NCI-H1930 (cell line): ENCODE data around the gene TRAF2.

Experiments used
- DNase-seq, 2 experiments: peaks; one replicate each; lab custom pipeline; 2025; lab: John Stamatoyannopoulos, UW

The TRAF2 gene

DNA sequence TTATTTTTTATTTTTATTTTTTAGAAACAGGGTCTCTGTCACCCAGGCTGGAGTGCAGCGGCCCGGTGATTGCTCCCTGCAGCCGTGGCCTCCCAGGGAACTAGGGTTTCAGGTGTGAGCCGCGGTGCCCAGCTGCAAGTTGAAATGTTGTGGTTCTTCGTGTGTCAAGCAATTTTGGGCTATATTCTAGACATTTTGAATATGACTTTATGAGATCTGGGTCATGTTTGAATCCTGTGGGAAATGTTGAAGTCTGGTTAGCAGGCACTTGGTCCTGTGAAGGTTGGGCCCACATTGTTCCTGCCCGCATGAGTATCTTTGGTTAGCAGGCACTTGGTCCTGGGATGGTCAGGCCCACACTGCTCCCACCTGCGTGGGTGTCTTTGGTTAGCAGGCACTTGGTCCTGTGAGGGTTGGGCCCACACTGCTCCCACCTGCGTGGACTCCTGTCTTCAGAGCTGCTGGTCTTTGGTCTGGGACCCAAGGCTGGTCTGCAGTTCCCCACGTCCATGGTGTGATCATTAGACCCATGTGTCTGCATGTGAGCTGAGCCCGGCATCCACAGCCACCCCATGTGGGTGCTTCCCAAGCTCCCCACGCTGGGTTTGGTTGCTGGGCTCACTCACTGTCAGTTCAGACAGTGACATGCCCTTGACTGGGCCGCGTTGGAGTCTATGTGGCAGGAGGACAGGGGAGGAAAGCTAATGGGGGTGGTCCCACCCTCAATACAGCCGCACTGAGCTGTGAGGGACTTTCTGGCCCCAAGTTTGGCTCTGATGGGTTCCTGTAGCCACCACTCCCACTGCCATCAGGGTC, 51.1 kb downstream of the TRAF2 start:
- DNase-seq, result no peak

DNA sequence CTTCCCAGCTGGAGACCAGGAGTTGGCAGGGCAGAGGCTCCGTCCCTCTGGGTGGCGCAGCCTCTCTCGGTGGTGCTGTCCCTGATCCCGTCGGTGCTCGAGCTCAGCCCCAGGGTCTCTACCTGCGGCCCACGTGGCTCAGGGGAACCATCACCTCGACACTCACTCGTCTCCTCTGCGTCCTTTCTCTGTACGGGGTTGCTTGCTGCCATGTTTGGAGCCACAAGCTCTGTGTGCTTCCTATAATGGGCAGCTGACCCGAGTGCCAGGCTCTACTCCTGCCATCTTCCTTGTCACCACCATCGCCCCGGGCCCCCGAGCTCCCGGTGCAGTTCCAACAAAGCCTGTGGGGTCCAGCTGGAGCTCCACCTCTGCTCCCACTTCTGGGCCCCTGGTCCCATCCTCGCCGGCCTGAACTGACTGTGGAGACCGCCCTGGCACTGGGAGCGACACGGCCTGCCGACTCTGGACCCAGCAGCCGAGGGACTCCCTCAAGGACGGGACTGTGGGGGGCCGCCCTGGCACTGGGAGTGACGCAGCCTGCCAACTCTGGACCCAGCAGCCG, 53.2 kb downstream of the TRAF2 start:
- no peak for DNase-seq

DNA sequence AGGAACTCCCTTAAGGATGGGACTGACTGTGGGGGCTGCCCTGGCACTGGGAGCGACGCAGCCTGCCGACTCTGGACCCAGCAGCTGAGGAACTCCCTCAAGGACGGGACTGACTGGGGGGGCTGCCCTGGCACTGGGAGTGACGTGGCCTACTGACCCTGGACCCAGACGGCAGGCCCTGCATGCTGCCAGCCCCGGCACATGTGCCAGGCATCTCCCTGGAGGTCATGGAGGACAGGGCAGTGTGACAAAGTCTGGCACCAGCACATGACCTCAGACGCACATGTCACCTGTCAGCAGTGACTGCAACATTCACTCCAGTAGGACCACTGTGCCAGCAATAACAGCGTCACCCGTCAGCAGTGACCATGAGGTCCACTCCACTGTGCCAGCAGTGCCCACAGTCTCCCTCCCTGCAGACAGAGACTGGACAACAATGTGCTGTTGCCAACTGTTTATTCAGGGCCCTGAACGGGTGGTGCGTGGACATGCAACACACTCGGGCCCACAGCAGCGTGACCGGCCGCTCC, 53.7 kb downstream of the TRAF2 start:
- DNase-seq, result no peak

DNA sequence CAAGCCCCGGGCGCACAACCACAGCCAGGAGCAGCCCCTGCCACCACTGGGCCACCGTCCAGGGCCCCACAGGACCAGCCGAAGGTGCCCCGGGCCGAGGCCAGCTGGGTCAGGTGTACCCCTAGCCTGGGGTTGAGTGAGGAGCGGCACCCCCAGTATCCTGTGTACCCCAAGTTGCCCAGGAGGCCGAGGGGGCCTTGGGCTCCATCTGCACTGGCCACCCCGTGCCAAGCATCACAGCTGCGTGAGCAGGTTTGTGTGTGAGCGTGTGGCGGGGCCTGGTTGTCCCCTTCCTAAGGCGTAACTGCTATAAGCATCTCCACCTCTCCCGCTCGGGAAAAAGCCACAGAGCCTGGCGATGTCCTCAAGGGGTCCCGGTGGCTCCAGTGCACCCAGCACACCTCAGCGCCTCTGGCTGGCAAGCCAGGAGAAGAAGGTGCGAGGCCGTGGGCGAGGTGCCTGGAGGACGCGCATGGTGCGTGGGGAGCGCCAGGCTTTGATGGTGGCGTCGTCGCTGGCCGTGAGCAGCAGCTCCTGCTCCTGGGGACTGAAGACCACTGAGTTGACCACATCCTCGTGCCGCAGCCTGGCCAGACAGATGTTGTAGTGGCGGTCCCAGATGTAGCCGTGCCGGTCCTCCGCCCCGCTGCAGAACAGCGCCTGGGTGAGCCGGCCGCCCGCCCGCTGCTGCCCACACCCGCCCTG, 54.4 kb downstream of the TRAF2 start:
- no peak for DNase-seq

DNA sequence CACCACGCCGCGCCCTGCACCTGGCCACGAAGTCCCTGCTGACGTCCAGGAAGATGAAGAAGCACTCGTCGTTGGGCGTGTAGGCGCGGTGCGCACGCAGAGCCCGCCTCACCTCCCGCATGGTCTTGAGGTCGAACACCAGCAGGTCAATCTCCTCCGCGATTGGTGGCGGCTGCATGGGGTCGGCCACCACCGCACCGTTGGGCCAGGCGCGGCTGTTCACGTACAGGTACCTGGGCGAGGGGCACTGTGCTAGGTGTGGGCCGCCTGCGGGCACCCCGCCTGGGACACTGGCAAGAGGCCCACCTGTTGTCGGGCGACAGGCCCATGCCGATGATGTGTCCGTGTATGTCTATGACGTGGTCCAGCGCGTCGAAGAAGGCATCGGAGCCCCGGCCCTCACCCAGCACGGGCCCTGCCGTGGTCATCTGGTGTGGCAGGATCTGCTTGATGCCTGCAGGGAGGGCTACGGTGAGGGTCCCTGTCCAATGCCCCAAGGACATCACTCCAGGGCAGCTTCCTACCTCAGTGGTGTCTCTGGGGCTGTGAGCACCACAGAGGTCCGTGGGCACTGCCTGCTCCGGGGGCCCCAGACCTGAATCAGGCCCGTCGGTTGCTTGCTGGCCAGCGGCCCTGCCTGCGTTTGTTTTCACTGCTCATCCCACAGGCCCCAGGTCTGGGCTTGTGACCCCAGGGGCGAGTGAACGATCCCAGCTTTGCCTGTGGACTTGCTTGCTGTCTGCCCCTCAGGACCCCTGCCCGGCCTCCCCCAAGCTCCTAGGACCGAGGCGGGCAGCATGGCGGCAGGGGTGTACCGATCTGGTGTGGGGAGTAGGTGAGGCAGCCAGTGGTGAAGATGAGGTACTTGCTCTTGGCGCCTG, 55.2 kb downstream of the TRAF2 start:
- DNase-seq, result no peak

DNA sequence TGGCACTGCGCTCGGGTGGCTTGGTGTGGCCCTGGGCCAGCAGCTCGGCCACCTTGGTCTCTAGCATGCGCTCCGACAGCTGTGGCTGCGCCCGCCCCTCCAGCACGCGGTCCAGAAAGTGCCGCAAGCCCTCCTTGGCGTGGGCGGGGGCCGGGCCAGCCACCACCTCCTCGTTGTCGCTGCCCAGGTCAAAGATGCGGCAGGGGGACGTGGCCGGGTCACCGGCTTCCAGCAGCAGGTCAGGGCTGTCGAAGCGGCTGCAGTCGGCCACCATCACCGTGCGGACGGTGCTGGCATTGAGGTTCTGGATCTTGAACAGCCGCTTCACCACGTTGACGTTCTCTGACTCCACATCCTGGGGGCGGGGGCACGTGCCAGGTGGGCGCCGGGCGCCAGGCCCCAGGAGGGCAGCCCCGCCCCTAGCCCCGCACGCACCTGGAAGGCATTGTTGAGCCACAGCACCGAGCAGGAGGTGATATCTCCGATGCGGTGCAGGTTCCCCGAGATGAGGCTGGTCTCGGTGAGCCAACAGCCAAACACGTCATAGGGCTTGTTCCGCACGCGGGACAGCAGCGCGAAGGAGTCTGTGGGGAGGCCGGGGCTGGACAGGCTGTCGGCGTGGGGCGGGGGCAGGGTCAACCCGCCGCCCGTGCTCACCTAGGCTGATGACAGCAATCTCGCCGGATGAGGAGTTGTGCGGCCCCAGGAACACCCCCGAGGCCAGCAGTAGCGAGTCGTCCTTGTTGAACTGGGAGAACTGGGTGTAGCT, 56.0 kb downstream of the TRAF2 start:
- no peak for DNase-seq

DNA sequence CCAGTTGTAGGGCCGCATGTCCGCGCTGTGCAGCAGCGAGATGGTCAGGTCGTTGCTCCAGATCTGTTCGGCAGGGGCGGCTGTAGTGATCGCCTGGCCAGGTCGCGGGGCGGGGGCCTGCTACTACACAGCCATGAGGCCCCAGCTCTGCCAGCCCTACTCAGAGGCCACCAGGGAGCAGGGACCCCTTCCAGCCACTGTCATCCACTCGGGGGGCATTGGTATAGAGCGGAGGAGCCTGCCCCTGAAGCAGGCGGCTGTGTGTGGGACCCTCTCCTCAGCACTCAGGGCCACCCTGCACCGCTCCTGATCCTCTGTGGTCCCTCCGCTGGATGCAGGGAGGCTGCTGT, 56.5 kb downstream of the TRAF2 start:
- DNase-seq, result no peak

DNA sequence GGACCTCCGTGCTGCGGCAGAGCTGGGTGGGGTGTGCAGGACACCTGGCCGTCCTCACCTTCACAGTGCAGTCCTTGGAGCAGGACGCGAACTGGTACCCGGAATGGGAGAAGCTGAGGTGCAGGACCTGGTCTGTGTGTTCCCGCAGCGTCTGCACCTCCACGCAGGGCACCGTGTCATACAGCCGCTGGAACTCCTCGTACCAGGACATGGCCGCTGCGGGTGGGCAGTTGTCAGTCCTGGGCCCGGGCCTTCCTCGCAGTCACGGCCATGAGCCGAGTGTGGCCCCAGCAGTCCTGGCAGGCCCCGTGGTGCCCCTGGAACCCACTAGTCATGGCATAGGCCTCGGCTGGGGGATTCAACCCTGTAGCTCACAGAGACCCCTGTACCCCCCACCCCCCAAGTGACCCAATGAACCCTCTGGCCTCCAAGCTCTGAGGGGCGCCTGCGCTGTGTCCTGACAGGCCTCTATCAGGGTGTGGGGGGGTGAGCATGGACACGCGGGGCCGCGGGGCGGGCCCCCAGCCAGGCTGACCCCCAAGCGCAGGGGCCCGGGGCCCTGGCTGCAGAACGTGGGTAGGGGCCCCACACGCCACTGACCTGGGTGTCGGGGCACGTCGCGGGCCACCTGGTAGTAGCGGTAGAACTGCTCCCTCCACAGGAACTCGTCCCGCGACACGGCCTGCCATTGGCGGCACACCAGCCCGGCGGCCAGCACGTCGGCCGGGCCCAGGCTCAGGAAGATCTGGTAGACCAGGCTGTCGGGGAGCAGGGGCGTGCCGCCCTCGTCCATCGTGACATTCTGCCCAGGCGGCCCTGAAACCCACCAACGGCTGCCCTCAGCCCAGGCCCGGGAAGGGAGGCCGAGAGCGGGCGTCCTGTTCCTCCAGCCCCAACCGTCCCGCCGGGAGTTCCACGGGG, 57.2 kb downstream of the TRAF2 start:
- no peak for DNase-seq

DNA sequence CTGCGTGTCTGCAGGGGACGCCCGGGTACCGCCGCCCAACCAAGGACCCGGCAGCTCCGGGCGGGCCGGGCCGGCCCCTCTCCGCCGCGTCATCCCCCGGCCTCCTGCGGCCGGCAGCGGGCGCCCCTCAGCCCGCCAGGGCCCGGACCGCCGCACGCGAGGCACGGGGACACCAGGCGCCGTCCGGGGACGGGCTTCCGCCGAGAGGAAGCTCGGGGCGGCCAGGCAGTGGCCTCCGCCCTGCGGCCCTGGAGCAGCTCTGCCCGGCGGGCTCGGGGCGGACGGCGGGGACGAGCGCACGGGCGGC, 57.8 kb downstream of the TRAF2 start:
- peak in 1 of 2 experiments; percentile 47 for DNase-seq

DNA sequence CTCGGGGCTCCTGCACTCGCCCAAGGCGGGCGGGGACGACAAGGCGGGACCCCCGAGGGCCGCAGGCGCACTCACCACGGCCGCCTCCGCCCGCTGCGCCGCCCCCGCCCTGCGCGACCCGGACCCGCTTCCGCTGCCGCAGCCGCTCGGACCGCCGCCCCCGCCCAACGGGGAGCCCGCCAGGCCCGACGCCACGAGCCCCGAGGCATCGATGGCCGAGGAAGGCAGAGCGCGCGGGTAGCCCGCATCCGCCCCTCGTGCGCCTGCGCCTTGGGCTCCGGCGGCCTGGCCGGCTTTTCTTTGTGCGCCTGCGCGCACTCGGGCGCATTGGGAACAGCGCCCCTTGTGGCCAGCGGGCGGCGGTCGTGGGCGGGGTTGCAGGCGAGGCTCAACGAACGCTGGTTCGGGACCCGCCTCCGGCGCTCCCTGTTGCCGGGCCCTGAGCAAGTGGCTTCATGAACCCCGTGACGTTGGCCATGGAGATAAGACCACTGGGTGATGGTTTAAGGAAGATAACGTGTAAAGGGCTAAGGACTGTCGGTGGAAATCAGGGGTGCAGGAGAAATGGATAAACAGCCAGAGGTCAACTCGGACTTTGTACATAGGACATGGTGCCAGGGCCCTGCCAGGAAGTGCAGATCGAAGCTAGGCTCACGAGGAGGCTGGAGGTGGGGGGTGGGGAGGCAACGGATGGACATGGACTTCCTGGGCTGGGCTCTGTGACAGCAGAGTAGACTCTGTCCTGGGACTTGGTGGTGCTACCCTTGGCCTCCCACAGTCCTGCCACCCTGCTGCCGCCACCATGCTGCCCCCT, 58.4 kb downstream of the TRAF2 start, which contains the start of the genes C8G and FBXW5:
Gene C8G (plus strand): TSS at position 725 of the 814 bp plus-strand sequence. CDS start 78 bp downstream, at position 803.
Gene FBXW5 (minus strand): TSS at position 220 of the 814 bp plus-strand sequence. CDS start 655 bp downstream, outside the sequence.
- peak; percentile 87 to 97 for DNase-seq

DNA sequence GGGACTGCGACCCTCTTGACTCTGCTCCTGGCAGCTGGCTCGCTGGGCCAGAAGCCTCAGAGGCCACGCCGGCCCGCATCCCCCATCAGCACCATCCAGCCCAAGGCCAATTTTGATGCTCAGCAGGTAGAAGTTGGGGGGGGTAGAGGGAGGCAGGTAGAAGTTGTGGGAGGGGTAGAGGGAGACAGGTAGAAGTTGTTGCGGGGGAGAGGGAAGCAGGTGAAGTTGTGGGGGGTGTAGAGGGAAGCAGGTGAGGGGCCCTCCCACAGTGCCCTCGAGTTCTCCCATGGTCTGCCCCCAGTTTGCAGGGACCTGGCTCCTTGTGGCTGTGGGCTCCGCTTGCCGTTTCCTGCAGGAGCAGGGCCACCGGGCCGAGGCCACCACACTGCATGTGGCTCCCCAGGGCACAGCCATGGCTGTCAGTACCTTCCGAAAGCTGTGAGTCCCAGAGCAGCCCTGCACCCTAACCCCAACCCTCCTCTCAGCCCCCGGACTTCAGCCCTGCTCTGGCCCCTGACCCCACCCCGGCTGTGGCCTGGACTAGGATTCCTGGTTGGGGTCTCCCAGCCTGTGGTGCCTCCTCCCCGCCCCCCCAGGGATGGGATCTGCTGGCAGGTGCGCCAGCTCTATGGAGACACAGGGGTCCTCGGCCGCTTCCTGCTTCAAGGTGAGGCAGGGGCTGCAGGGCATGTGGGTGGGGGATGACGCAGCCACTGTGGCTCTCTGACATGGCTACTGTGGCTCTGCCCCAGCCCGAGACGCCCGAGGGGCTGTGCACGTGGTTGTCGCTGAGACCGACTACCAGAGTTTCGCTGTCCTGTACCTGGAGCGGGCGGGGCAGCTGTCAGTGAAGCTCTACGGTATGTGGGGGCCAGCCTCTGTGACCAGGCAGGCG, 59.3 kb downstream of the TRAF2 start:
- DNase-seq, result no peak

DNA sequence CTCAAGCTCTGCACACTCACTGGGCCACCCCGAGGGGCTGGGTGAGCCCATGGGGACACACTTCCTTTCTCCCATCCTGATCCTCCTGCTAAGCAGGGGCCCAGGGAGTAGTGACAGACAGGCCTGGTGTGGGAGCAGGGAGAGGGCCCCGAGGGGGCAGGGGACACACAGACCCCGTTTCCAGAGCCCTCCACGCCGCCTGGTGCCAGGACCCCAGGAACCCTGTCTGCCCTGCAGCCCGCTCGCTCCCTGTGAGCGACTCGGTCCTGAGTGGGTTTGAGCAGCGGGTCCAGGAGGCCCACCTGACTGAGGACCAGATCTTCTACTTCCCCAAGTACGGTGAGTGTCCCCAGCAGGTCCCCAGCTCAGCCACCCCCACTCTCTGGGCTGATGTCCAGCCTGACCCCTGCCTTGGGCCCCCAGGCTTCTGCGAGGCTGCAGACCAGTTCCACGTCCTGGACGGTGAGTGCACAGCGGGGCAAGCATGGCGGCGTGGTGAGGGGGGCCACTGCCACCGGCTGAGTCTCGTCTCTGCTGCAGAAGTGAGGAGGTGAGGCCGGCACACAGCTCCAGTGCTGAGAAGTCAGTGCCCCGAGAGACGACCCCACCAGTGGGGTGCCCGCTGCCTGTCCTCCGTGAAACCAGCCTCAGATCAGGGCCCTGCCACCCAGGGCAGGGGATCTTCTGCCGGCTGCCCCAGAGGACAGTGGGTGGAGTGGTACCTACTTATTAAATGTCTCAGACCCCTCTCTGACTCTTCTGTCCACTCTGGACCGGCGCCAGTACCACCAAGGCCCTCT, 60.1 kb downstream of the TRAF2 start:
- no peak for DNase-seq

DNA sequence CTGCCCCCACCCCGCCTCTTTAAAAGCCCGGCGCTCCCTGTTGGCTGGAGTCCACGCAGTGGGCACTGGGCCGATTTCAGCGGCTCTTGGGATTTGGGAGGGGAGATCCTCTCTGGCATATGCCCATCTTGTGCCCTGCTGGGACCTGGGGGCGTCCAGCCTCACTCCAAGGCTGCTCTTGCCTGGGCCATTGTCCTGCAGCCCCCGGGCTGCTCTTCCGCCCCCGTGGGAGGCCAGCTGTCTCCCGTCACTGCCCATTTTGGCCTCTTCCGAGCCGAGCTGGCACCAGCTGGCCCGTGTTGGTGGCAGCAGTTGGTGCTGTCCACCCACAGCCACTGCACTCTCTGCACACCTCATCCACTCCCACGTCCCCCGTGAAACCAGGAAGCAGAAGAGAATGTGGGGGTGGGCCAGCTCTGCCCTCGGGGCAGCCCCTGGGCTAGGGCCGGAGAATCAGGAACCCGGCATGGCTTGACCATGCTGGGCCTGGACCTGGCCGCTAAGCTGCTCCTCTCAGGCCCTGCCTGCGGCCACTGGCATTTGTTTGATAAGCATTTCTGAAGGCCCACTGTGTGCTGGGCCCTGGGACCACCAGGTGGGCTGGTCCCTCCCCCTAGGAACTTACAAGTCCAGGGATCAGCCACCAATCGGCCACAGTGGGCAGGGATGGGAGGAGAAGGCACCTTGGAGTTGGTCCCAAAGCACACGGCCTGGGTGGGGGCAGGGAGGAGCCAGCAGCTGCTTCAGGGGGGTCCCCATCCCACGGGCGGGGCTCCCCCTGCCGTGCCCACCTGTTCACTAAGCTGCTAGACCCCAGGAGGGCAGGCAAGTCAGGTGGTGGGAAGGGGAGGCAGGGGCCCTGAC, 60.9 kb downstream of the TRAF2 start:
- no peak for DNase-seq

DNA sequence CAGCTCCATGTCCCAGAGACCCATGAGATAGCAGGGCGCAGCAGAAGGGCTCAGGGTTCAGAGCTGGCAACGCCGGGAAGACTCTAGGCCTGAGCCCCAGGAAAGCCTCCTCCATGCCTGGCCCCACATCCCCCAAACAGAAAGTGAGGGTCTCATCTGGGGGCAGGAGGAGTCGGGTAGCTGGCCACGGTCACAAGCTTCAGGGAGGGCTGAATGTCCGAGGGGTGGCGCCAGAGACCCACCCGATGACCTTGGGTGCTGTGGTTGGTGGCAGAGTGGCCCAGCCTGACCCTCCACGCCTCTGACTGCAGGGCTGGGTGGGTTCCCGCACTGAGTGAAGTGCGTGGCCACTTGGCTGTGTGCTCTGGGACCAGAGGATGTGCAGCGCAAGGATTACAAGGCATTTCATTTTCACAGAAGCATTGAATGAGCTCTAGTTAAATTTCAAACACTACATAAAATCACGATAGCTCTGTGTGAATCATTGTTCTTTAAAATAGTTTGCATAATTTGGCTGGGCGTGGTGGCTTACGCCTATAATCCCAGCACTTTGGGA, 61.7 kb downstream of the TRAF2 start:
- peak in 1 of 2 experiments; percentile 55 for DNase-seq

DNA sequence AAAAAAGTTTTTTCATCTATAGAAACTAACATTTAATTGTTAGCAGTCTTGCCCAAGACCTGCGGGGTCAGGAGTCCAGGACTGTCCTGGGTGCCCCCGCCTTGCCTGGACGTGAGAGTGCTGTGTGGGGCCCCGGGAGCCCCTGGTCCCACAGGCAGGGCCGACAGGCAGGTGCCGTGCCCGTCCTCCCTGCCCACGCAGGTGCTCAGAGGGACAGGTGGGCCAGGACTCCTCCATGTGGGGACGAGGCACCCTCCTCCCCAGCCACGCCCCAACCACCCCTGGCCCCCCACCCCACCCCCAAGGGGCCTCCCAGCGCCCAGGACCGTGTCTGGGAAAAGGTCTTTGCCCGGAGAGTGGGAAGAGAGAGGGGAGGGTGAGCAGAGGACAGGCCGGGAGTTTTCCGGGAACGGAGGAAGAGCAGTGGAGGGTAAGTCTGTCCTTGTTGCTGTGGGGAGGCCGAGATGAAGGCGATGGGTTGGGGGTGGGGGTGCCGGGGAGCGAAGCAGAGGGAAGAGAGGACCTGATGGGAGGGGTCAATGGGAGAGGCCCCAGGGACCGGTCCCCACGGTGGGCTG, 63.0 kb downstream of the TRAF2 start:
- no peak for DNase-seq
